ENCODE data around the gene LANCL2. TPM values are rescaled to one million over a fixed set of nuclear protein-coding genes. Genes with fewer than 3 reads are reported as not detected.

Gene LANCL2
- total RNA-seq, 2 donors from 2014 or later = 6.7 to 10.6 TPM

DNA sequence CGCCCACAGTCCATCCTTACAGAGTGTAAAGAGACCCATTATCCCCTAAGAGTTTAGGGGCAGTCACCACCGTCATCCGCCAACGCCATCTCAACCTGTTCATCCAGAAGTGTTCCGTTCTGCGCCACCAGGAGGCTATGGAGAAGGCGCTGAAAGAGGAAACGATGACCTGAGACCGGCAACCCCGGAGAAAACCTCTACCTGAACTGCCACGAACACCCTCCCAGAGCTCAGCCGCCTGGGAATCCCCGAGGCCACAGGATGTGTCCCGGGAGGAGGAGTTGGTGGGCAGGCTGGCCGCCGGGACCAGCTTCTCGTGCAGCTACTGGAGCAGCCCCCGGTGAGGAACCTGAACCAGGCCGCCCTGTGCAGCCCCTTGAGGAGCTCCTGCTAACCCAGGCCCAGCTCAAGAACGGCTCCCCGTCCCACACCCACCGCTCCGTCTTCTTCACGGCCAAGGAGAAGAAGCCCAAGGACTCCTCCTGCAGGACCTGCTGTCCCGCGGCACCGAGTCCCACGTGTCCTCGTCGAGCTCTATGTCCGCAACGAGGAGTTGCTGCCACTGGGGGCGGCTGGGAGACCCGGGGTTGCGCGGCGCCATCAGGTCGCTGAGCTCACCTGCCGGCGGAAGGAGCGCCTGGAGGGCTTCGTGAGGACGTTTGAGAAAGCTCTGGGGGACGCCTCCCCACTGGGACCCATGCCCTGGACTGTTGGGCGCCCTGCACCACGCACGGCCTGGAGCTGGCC, 21.1 kb upstream of the LANCL2 start:
- DNase-seq (ENCODE audit: low spot score) = no peak
- H3K9me3 ChIP-seq = no peaks in the 10 kb centered on the region
- H3K36me3 ChIP-seq = no peaks in the 10 kb centered on the region
- no peaks in the 10 kb centered on the region for H3K27me3 ChIP-seq
- no peak overlapping the region for H3K27ac ChIP-seq
- no peak for TF ChIP-seq CTCF (IDR thresholded peaks at IDR 0.05)
- H3K4me3 ChIP-seq = no peak overlapping the region
- peaks cover 0 to 6% of the 10 kb centered on the region in 2 donors for H3K4me1 ChIP-seq

DNA sequence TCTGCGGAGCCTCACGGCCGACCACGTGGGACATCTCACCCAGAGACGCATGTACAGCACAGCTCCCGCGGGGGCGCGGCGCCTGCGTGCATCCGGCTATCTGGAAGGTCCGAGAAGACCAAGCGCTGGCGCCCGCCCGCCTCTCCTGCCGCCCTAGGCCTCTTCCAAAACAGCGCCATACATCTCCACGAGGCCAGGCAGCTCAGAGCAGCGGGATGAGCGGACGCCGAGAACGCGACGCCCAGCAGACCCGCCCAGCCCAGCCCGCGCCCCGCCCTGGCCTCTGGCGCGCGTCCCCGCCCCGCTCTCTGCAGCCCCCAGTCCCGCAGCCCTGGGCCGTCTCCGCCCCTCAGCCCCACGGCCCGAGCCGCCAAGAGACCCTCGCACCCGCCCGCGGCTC, 20.3 kb upstream of the LANCL2 start:
- H3K9me3 ChIP-seq = no peaks in the 10 kb centered on the region
- no peaks in the 10 kb centered on the region for H3K27me3 ChIP-seq
- no peak overlapping the region for H3K27ac ChIP-seq
- peak overlapping the region in 1 of 2 donors; percentile 5 for H3K4me3 ChIP-seq
- TF ChIP-seq CTCF (IDR thresholded peaks at IDR 0.05) = no peak
- DNase-seq (ENCODE audit: low spot score) = no peak
- H3K4me1 ChIP-seq = peaks cover 0 to 11% of the 10 kb centered on the region in 2 donors
- no peaks in the 10 kb centered on the region for H3K36me3 ChIP-seq

DNA sequence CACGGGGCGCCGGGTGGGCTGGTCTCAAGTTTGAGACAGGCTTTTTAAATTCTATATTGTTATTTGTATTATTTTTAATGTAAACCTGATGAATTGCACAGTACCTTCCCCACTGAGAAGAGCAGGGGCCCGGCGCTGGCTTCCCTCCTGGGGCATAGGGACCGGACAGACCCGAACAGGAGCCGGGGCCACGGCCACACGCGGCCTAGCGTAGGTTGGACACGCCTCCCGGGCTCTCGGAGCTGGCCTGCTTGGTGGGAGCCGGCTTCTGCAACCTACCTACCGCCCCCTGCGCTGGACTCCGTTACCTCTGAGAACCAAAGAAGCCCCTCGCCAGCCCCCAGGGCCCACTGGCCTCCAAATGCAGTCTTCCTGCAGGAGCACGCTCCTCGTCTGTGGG, 19.8 kb upstream of the LANCL2 start:
- Histone ChIP-seq H3K9me3 (no peaks in the 10 kb centered on the region), H3K36me3 (no peaks in the 10 kb centered on the region), H3K4me1 (peaks cover 0 to 11% of the 10 kb centered on the region in 2 donors), H3K27me3 (no peaks in the 10 kb centered on the region), H3K4me3 (peak overlapping the region in 1 of 2 donors; percentile 5), H3K27ac (no peak overlapping the region)
- TF ChIP-seq CTCF (IDR thresholded peaks at IDR 0.05) = no peak
- DNase-seq (ENCODE audit: low spot score) = no peak

DNA sequence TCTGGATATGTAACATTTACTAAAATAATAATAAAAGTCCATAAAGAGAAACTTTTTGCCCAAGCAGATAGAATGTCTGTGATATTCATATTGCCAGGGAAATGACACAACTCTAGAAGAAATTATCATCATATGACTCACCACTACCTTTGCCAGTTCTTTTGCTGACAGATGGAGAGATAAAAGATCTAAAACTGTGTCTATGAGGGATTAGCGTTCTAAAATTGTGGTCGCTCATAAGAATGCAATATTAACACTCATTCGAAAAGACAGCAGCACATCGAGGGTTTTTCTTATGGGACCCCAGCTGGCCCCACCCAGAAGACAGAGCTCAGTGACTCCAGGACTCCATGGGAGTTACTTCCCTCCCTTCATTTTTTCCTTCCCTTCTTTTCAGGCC, 16.6 kb upstream of the LANCL2 start:
- TF ChIP-seq CTCF (IDR thresholded peaks at IDR 0.05) = no peak
- Histone ChIP-seq H3K4me3 (no peak overlapping the region), H3K27ac (no peak overlapping the region), H3K36me3 (no peaks in the 10 kb centered on the region), H3K4me1 (peaks cover 0 to 11% of the 10 kb centered on the region in 2 donors), H3K27me3 (no peaks in the 10 kb centered on the region), H3K9me3 (no peaks in the 10 kb centered on the region)
- DNase-seq (ENCODE audit: low spot score) = no peak

GRCh38 chr7:55349121-55349520, 16.0 kb upstream of the LANCL2 start:
- Histone ChIP-seq H3K27me3 (no peaks in the 10 kb centered on the region), H3K36me3 (no peaks in the 10 kb centered on the region), H3K4me1 (peaks cover 0 to 11% of the 10 kb centered on the region in 2 donors), H3K4me3 (no peak overlapping the region), H3K9me3 (no peaks in the 10 kb centered on the region), H3K27ac (no peak overlapping the region)
- no peak for TF ChIP-seq CTCF (IDR thresholded peaks at IDR 0.05)
- DNase-seq (ENCODE audit: low spot score) = no peak

- no peaks in the 10 kb centered on the region for H3K36me3 ChIP-seq
- no peak overlapping the region for H3K27ac ChIP-seq
- no peak for TF ChIP-seq CTCF (IDR thresholded peaks at IDR 0.05)
- no peak overlapping the region for H3K4me3 ChIP-seq
- peaks cover 0 to 11% of the 10 kb centered on the region in 2 donors for H3K4me1 ChIP-seq
- H3K27me3 ChIP-seq = no peaks in the 10 kb centered on the region
- H3K9me3 ChIP-seq = no peaks in the 10 kb centered on the region
- no peak for DNase-seq (ENCODE audit: low spot score)
Measured at GRCh38 chr7:55350281-55350680, 14.9 kb upstream of the LANCL2 start.
